Measurements from ENCODE around the gene CFHR1. TPM values are rescaled to one million over a fixed set of nuclear protein-coding genes. Genes with fewer than 3 reads are reported as not detected.

Gene CFHR1
- total RNA-seq, 1 donor from 2014 or later = 0.23 TPM

GRCh38 chr1:196873385-196873784 is 53.9 kb downstream of the CFHR1 start:
- H3K36me3 ChIP-seq (ENCODE audit: insufficient read depth, low read length) = no peaks in the 10 kb centered on the region
- Mint-ChIP-seq H3K4me3 (ENCODE audit: unreplicated experiment) (no peak overlapping the region), H3K27ac (ENCODE audit: unreplicated experiment) (no peak overlapping the region), H3K27me3 (ENCODE audit: low read depth, unreplicated experiment) (peaks cover 10% of the 10 kb centered on the region), H3K9me3 (ENCODE audit: unreplicated experiment) (no peaks in the 10 kb centered on the region), H3K4me1 (ENCODE audit: low read depth, unreplicated experiment) (no peaks in the 10 kb centered on the region), H3K36me3 (ENCODE audit: low read depth, unreplicated experiment) (no peaks in the 10 kb centered on the region)
- no peaks in the 10 kb centered on the region for H3K27me3 ChIP-seq (ENCODE audit: insufficient read depth, low read length)
- DNase-seq (ENCODE audit: low read depth) (peak; percentile 37), FAIRE-seq (no peak)
- no peak for TF ChIP-seq EZH2 (IDR thresholded peaks at IDR 0.05; ENCODE audit: insufficient read depth, low read length)
- TF ChIP-seq CTCF (IDR thresholded peaks at IDR 0.05; ENCODE audit: insufficient read depth, low read depth, low read length) = no peak
- no peaks in the 10 kb centered on the region for H3K4me1 ChIP-seq (ENCODE audit: insufficient read depth, low read length)
- no peak overlapping the region for H2AFZ ChIP-seq (ENCODE audit: low read depth, low read length)
- H3K9ac ChIP-seq (ENCODE audit: low read length) = no peak overlapping the region
- no peak overlapping the region for H3K4me3 ChIP-seq (ENCODE audit: insufficient read depth, low read depth, low read length)
- no peak overlapping the region for H3K27ac ChIP-seq (ENCODE audit: low read depth, low read length)
- H3K9me3 ChIP-seq (ENCODE audit: insufficient read depth, low read depth, low read length) = no peaks in the 10 kb centered on the region
- H4K20me1 ChIP-seq (ENCODE audit: insufficient read depth, low read length) = no peaks in the 10 kb centered on the region
- H3K79me2 ChIP-seq (ENCODE audit: insufficient read depth, low read length) = no peaks in the 10 kb centered on the region
- no peak overlapping the region for H3K4me2 ChIP-seq (ENCODE audit: low read length)

- Histone ChIP-seq H2AFZ (ENCODE audit: low read depth, low read length) (no peak overlapping the region), H3K27ac (ENCODE audit: low read depth, low read length) (no peak overlapping the region), H4K20me1 (ENCODE audit: insufficient read depth, low read length) (no peaks in the 10 kb centered on the region), H3K4me1 (ENCODE audit: insufficient read depth, low read length) (no peaks in the 10 kb centered on the region), H3K27me3 (ENCODE audit: insufficient read depth, low read length) (no peaks in the 10 kb centered on the region), H3K4me3 (ENCODE audit: insufficient read depth, low read depth, low read length) (no peak overlapping the region), H3K9me3 (ENCODE audit: insufficient read depth, low read depth, low read length) (no peaks in the 10 kb centered on the region), H3K9ac (ENCODE audit: low read length) (no peak overlapping the region), H3K36me3 (ENCODE audit: insufficient read depth, low read length) (no peaks in the 10 kb centered on the region), H3K4me2 (ENCODE audit: low read length) (no peak overlapping the region), H3K79me2 (ENCODE audit: insufficient read depth, low read length) (no peaks in the 10 kb centered on the region)
- Mint-ChIP-seq H3K9me3 (ENCODE audit: unreplicated experiment) (no peaks in the 10 kb centered on the region), H3K36me3 (ENCODE audit: low read depth, unreplicated experiment) (no peaks in the 10 kb centered on the region), H3K4me3 (ENCODE audit: unreplicated experiment) (no peak overlapping the region), H3K27me3 (ENCODE audit: low read depth, unreplicated experiment) (peaks cover 17% of the 10 kb centered on the region), H3K27ac (ENCODE audit: unreplicated experiment) (no peak overlapping the region), H3K4me1 (ENCODE audit: low read depth, unreplicated experiment) (no peaks in the 10 kb centered on the region)
- no peak for TF ChIP-seq EZH2 (IDR thresholded peaks at IDR 0.05; ENCODE audit: insufficient read depth, low read length)
- TF ChIP-seq CTCF (IDR thresholded peaks at IDR 0.05; ENCODE audit: insufficient read depth, low read depth, low read length) = no peak
- FAIRE-seq = no peak
- no peak for DNase-seq (ENCODE audit: low read depth)
These were observed 56.4 kb downstream of the CFHR1 start for GRCh38 chr1:196875935-196876334.

GRCh38 chr1:196877964-196878363 is 58.4 kb downstream of the CFHR1 start:
- no peak overlapping the region for H3K27ac ChIP-seq (ENCODE audit: low read depth, low read length)
- H3K9me3 Mint-ChIP-seq (ENCODE audit: unreplicated experiment) = peaks cover 7% of the 10 kb centered on the region
- H2AFZ ChIP-seq (ENCODE audit: low read depth, low read length) = peak overlapping the region; percentile 59
- H3K27ac Mint-ChIP-seq (ENCODE audit: unreplicated experiment) = no peak overlapping the region
- no peaks in the 10 kb centered on the region for H3K4me1 ChIP-seq (ENCODE audit: insufficient read depth, low read length)
- H3K27me3 ChIP-seq (ENCODE audit: insufficient read depth, low read length) = no peaks in the 10 kb centered on the region
- no peaks in the 10 kb centered on the region for H4K20me1 ChIP-seq (ENCODE audit: insufficient read depth, low read length)
- H3K9me3 ChIP-seq (ENCODE audit: insufficient read depth, low read depth, low read length) = no peaks in the 10 kb centered on the region
- TF ChIP-seq CTCF (IDR thresholded peaks at IDR 0.05; ENCODE audit: insufficient read depth, low read depth, low read length) = no peak
- no peak for TF ChIP-seq EZH2 (IDR thresholded peaks at IDR 0.05; ENCODE audit: insufficient read depth, low read length)
- H3K27me3 Mint-ChIP-seq (ENCODE audit: low read depth, unreplicated experiment) = peaks cover 22% of the 10 kb centered on the region
- peak overlapping the region; percentile 33 for H3K4me3 ChIP-seq (ENCODE audit: insufficient read depth, low read depth, low read length)
- H3K36me3 ChIP-seq (ENCODE audit: insufficient read depth, low read length) = no peaks in the 10 kb centered on the region
- H3K79me2 ChIP-seq (ENCODE audit: insufficient read depth, low read length) = no peaks in the 10 kb centered on the region
- H3K4me2 ChIP-seq (ENCODE audit: low read length) = peak overlapping the region; percentile 80
- H3K36me3 Mint-ChIP-seq (ENCODE audit: low read depth, unreplicated experiment) = no peaks in the 10 kb centered on the region
- H3K4me3 Mint-ChIP-seq (ENCODE audit: unreplicated experiment) = peak overlapping the region; percentile 36
- DNase-seq (ENCODE audit: low read depth) = peak; percentile 1
- FAIRE-seq = no peak
- no peaks in the 10 kb centered on the region for H3K4me1 Mint-ChIP-seq (ENCODE audit: low read depth, unreplicated experiment)
- H3K9ac ChIP-seq (ENCODE audit: low read length) = no peak overlapping the region

Other genes with a start within 250 kb of the CFHR1 start
- gene KCNT2, start 211.3 kb upstream of the CFHR1 start, total RNA-seq = 4.8 and 5.9 TPM in 2 replicates
- gene CFH, start 167.7 kb upstream of the CFHR1 start, total RNA-seq = 15.8 and 32.3 TPM in 2 replicates
- not detected in 2 replicates for gene CFHR3, start 44.9 kb upstream of the CFHR1 start, total RNA-seq
- not detected in 2 replicates for gene CFHR4, start 68.3 kb downstream of the CFHR1 start, total RNA-seq
- gene CFHR2, start 124.0 kb downstream of the CFHR1 start, total RNA-seq = not detected in 2 replicates
- not detected in 2 replicates for gene CFHR5, start 157.8 kb downstream of the CFHR1 start, total RNA-seq
- not detected in 2 replicates for gene F13B, start 247.5 kb downstream of the CFHR1 start, total RNA-seq

All from astrocyte (in vitro differentiated cells and primary cell).